Measurements from ENCODE around the gene SPINDOC. TPM values are rescaled to one million over a fixed set of nuclear protein-coding genes. Genes with fewer than 3 reads are reported as not detected.

Gene SPINDOC
- total RNA-seq, 4 donors from 2014 or later, result 1.5 to 9.8 (median 5.2) TPM

DNA sequence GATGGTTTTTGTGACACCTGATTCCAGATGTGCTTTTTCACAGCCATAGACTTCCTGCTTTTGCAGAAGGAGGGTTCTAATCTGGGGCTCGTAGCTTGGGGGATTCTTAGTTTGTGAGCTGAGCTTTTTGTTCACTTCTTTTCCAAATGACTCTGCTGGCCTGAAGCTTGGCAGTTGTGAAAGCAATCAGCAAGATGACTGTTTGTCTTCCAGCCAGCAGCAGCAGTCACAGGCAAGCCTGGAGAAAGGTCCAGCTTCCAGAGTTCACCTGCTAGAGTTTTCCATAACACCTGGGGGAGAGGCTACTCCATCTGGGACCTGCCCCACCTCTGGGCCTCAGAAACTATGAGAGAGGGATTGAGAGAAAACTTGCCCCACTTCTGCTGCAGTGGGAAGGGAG lies 29.8 kb downstream of the SPINDOC start:
- no peak overlapping the region for H3K4me3 ChIP-seq
- 0 to 31% methylated on average over 1 of the region's 1 CpG for WGBS, 2 donors (ENCODE audit: low coverage in 1 of 2)
- peaks cover 0 to 6% (median 0%) of the 10 kb centered on the region in 4 donors for H3K36me3 ChIP-seq
- no peaks in the 10 kb centered on the region for H3K27me3 ChIP-seq
- TF ChIP-seq POLR2A (IDR thresholded peaks at IDR 0.05) (no peak), EP300 (IDR thresholded peaks at IDR 0.05; ENCODE audit: low read depth) (no peak), POLR2AphosphoS5 (IDR thresholded peaks at IDR 0.05) (no peak)
- TF ChIP-seq, protein P1, sequence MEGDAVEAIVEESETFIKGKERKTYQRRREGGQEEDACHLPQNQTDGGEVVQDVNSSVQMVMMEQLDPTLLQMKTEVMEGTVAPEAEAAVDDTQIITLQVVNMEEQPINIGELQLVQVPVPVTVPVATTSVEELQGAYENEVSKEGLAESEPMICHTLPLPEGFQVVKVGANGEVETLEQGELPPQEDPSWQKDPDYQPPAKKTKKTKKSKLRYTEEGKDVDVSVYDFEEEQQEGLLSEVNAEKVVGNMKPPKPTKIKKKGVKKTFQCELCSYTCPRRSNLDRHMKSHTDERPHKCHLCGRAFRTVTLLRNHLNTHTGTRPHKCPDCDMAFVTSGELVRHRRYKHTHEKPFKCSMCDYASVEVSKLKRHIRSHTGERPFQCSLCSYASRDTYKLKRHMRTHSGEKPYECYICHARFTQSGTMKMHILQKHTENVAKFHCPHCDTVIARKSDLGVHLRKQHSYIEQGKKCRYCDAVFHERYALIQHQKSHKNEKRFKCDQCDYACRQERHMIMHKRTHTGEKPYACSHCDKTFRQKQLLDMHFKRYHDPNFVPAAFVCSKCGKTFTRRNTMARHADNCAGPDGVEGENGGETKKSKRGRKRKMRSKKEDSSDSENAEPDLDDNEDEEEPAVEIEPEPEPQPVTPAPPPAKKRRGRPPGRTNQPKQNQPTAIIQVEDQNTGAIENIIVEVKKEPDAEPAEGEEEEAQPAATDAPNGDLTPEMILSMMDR (IDR thresholded peaks at IDR 0.05), result no peak
- H3K4me1 ChIP-seq, result peaks cover 31 to 79% (median 51%) of the 10 kb centered on the region in 4 donors
- intact Hi-C loops (cut with DNase I; ENCODE audit: low total_unique reads) (no loop called here), in situ Hi-C loops (cut with MboI; ENCODE audit: low pct_ligation_motif_present in 1 of 4, low pct_unique_long_range_greater_than_20kb in 1 of 4, low sequenced_read_pairs in 3 of 4) (loop anchor here in 1 of 4 donors (25.0 kb wide), 1 partner anchor 319 kb away; the partner anchor contains the start of gene MACROD1)
- no peak for DNase-seq
- peak overlapping the region; percentile 28 to 47 (median 40) for H3K27ac ChIP-seq
- H3K9me3 ChIP-seq, result no peaks in the 10 kb centered on the region

- H3K36me3 ChIP-seq, result peaks cover 0 to 6% (median 0%) of the 10 kb centered on the region in 4 donors
Observed at GRCh38 chr11:63844836-63845235, 31.6 kb downstream of the SPINDOC start.

DNA sequence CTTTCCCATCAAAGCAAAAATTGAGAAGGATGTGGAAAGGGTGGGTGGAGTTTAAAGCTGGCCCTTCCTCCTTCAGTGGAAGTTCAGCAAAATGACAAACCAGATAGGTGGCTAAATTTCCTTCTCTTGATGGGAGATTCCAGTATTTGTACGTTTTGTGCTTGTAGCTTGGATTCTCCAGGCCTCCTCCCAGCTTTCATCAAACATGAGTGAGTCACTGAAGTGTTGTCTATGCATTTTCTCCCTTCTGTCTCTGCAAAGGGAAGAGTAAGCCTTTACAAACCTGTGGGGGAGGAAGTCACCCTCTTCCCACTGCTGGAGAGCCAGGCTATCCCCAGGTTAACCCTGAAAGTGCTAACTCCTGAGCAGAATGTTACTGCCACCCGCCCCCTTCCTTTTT lies 32.0 kb downstream of the SPINDOC start:
- H3K9me3 ChIP-seq, result no peaks in the 10 kb centered on the region
- intact Hi-C loops (cut with DNase I; ENCODE audit: low total_unique reads), result loop anchor here (5.0 kb wide), 1 partner anchor 77 kb away; no protein-coding TSS in a partner anchor
- TF ChIP-seq POLR2AphosphoS5 (IDR thresholded peaks at IDR 0.05) (no peak), POLR2A (IDR thresholded peaks at IDR 0.05) (no peak)
- TF ChIP-seq, protein P1 (IDR thresholded peaks at IDR 0.05), result no peak
- 33 to 52% methylated on average over 1 to 2 of the region's 2 CpGs for WGBS, 2 donors (ENCODE audit: low coverage in 1 of 2)
- peaks cover 0 to 6% (median 0%) of the 10 kb centered on the region in 4 donors for H3K36me3 ChIP-seq
- peak overlapping the region in 2 of 4 donors; percentile 22 to 27 for H3K27ac ChIP-seq
- H3K4me3 ChIP-seq, result no peak overlapping the region
- no peaks in the 10 kb centered on the region for H3K27me3 ChIP-seq
- peaks cover 30 to 79% (median 47%) of the 10 kb centered on the region in 4 donors for H3K4me1 ChIP-seq
- in situ Hi-C loops (cut with MboI; ENCODE audit: low pct_ligation_motif_present in 1 of 4, low pct_unique_long_range_greater_than_20kb in 1 of 4, low sequenced_read_pairs in 3 of 4), result loop anchor here in 1 of 4 donors (25.0 kb wide), 1 partner anchor 317 kb away; the partner anchor contains the start of gene MACROD1
- no peak for DNase-seq

More at GRCh38 chr11:63844836-63845235, 31.6 kb downstream of the SPINDOC start:
- no peak overlapping the region for H3K4me3 ChIP-seq
- H3K27me3 ChIP-seq, result no peaks in the 10 kb centered on the region
- no peaks in the 10 kb centered on the region for H3K9me3 ChIP-seq
- intact Hi-C loops (cut with DNase I; ENCODE audit: low total_unique reads) (loop anchor here (5.0 kb wide), 1 partner anchor 77 kb away; no protein-coding TSS in a partner anchor), in situ Hi-C loops (cut with MboI; ENCODE audit: low pct_ligation_motif_present in 1 of 4, low pct_unique_long_range_greater_than_20kb in 1 of 4, low sequenced_read_pairs in 3 of 4) (loop anchor here in 1 of 4 donors (25.0 kb wide), 1 partner anchor 317 kb away; the partner anchor contains the start of gene MACROD1)
- H3K27ac ChIP-seq, result peak overlapping the region in 2 of 4 donors; percentile 22 to 27
- 94% methylated on average over 4 of the region's 4 CpGs; no CpG with 5 or more reads in 1 of the 2 donors for WGBS, 2 donors (ENCODE audit: low coverage in 1 of 2)
- no peak for DNase-seq
- TF ChIP-seq POLR2A (IDR thresholded peaks at IDR 0.05), result no peak
- TF ChIP-seq POLR2AphosphoS5 (IDR thresholded peaks at IDR 0.05), result no peak
- TF ChIP-seq, protein P1 (IDR thresholded peaks at IDR 0.05), result no peak
- TF ChIP-seq EP300 (IDR thresholded peaks at IDR 0.05; ENCODE audit: low read depth), result no peak
- H3K4me1 ChIP-seq, result peaks cover 30 to 82% (median 50%) of the 10 kb centered on the region in 4 donors

DNA sequence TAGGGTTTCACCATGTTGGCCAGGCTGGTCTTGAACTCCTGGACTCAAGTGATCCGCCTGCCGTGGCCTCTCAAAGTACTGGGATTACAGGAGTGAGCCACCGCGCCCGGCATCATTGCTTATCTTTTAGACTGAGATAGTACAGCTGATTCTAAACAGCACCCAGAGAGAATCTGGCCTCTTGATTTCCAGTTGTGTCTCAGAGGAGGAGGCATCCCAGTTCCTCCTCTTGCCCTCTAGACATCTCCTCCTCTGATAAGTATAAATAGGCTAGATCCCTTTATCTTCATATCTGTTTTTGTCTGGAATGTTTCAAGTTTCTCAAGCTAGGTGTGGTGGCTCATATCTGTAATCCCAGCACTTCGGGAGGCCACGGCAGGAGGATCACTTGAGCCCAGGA lies 32.7 kb downstream of the SPINDOC start:
- Histone ChIP-seq H3K27ac (no peak overlapping the region), H3K4me3 (no peak overlapping the region), H3K36me3 (peaks cover 0 to 6% (median 0%) of the 10 kb centered on the region in 4 donors), H3K27me3 (no peaks in the 10 kb centered on the region), H3K4me1 (peaks cover 28 to 79% (median 43%) of the 10 kb centered on the region in 4 donors), H3K9me3 (no peaks in the 10 kb centered on the region)
- in situ Hi-C loops (cut with MboI; ENCODE audit: low pct_ligation_motif_present in 1 of 4, low pct_unique_long_range_greater_than_20kb in 1 of 4, low sequenced_read_pairs in 3 of 4), result loop anchor here in 1 of 4 donors (25.0 kb wide), 1 partner anchor 316 kb away; the partner anchor contains the start of gene MACROD1
- intact Hi-C loops (cut with DNase I; ENCODE audit: low total_unique reads), result loop anchor here (5.0 kb wide), 1 partner anchor 76 kb away; no protein-coding TSS in a partner anchor
- no peak for DNase-seq
- 88% methylated on average over 3 to 7 of the region's 7 CpGs for WGBS, 2 donors (ENCODE audit: low coverage in 1 of 2)
- no peak for TF ChIP-seq POLR2AphosphoS5 (IDR thresholded peaks at IDR 0.05)
- TF ChIP-seq EP300 (IDR thresholded peaks at IDR 0.05; ENCODE audit: low read depth), result no peak
- no peak for TF ChIP-seq POLR2A (IDR thresholded peaks at IDR 0.05)
- TF ChIP-seq, protein P1 (IDR thresholded peaks at IDR 0.05), result no peak
